Putamen (tissue), 1 donor: ENCODE measurements around the gene HYOU1.
"Not testable (repeated sequence)": the region's sequence is repeated elsewhere in the genome, so short reads cannot be mapped to it uniquely, and the experiment has no call there.

ENCODE experiments used
- DNase-seq: peaks from one replicate; pipeline ENCODE4 v3.0.0-alpha.2; 2016; ENCODE audit warnings: low spot score

Gene HYOU1

GRCh38 chr11:119084663-119085436 is 27.8 kb upstream of the HYOU1 start, which contains the start of gene HMBS:
Gene HMBS (plus strand): TSS chr11:119084881. CDS start chr11:119085034, 153 bp downstream.
- peak; percentile 97 for DNase-seq

GRCh38 chr11:119081682-119082260 is 24.8 kb upstream of the HYOU1 start:
- peak; percentile 84 for DNase-seq

GRCh38 chr11:119078675-119079420 is 21.8 kb upstream of the HYOU1 start:
- DNase-seq, result no peak

- DNase-seq, result no peak
These were observed 20.8 kb upstream of the HYOU1 start for GRCh38 chr11:119077839-119078238.

GRCh38 chr11:119067371-119068222 is 10.6 kb upstream of the HYOU1 start, which contains the start of gene VPS11:
Gene VPS11 (plus strand): TSS chr11:119067818. CDS start chr11:119067824, 6 bp downstream.
- DNase-seq, result peak; percentile 96

GRCh38 chr11:119065369-119065768 is 8.4 kb upstream of the HYOU1 start:
- no peak for DNase-seq

GRCh38 chr11:119062779-119063178 is 5.8 kb upstream of the HYOU1 start:
- no peak for DNase-seq

GRCh38 chr11:119061256-119061655 is 4.3 kb upstream of the HYOU1 start:
- DNase-seq, result no peak

- DNase-seq, result not testable (repeated sequence)
These were observed 2.1 kb upstream of the HYOU1 start for GRCh38 chr11:119059128-119059527.

- no peak for DNase-seq
These were observed 495 bp downstream of the HYOU1 start for GRCh38 chr11:119056421-119056999.

GRCh38 chr11:119055901-119056300 is 1.1 kb downstream of the HYOU1 start:
- DNase-seq, result no peak

- no peak for DNase-seq
These were observed 2.6 kb downstream of the HYOU1 start for GRCh38 chr11:119054418-119054817.

- no peak for DNase-seq
These were observed 4.7 kb downstream of the HYOU1 start for GRCh38 chr11:119052163-119052814.

- no peak for DNase-seq
These were observed 5.4 kb downstream of the HYOU1 start for GRCh38 chr11:119051440-119052162.

GRCh38 chr11:119049081-119049480 is 7.9 kb downstream of the HYOU1 start:
- DNase-seq, result no peak

GRCh38 chr11:119048644-119049043 is 8.4 kb downstream of the HYOU1 start:
- no peak for DNase-seq

- no peak for DNase-seq
These were observed 9.8 kb downstream of the HYOU1 start for GRCh38 chr11:119047205-119047604.

GRCh38 chr11:119046489-119046888 is 10.5 kb downstream of the HYOU1 start:
- no peak for DNase-seq

GRCh38 chr11:119044708-119045107 is 12.3 kb downstream of the HYOU1 start:
- no peak for DNase-seq

- no peak for DNase-seq
These were observed 14.1 kb downstream of the HYOU1 start for GRCh38 chr11:119042927-119043326.
